Activated T-helper 2 cell treated with anti-CD3 and anti-CD28 coated beads, Interferon-gamma antibody, Interleukin-2, Interleukin-4, amounts not matched to agents 10 μg/mL and 5 μg/mL and 100 μg/mL, durations not matched to agents 14 hours and 24 hours and 36 hours (primary cell): ENCODE data around the gene OFD1. TPM values are rescaled to one million over a fixed set of nuclear protein-coding genes. Genes with fewer than 3 reads are reported as not detected.

Source experiments
- DNase-seq: peaks from one replicate; pipeline ENCODE4 v3.0.0; 2021; ENCODE audit warnings: low spot score
- H3K27ac Mint-ChIP-seq: one replicate; pipeline ENCODE4 v1.8.0; 2021; ENCODE audit warnings: mixed read lengths
- H3K27me3 Mint-ChIP-seq: one replicate; pipeline ENCODE4 v1.8.0; 2021; ENCODE audit warnings: low read depth, mixed read lengths
- H3K36me3 Mint-ChIP-seq: one replicate; pipeline ENCODE4 v1.8.0; 2021; ENCODE audit warnings: low read depth, mixed read lengths
- H3K4me1 Mint-ChIP-seq: one replicate; pipeline ENCODE4 v1.8.0; 2021; ENCODE audit warnings: low read depth, mixed read lengths
- H3K4me3 Mint-ChIP-seq: one replicate; pipeline ENCODE4 v1.8.0; 2021; ENCODE audit warnings: low read depth, mild to moderate bottlenecking, moderate library complexity, mixed read lengths
- H3K9me3 Mint-ChIP-seq: one replicate; pipeline ENCODE4 v1.8.0; 2021; ENCODE audit warnings: mixed read lengths
- intact Hi-C: fragments of 100-400 bp; cut with micrococcal nuclease; formaldehyde crosslinking; loops from one replicate; pipeline ENCODE4 v1.15.1; 2023
- total RNA-seq: library from RNA; stranded (reverse); gene quantifications from 2 replicates; pipeline ENCODE4 v1.2.3, GENCODE V29; 2022

Gene OFD1
- total RNA-seq, 1 donor from 2014 or later = 21.0 TPM

GRCh38 chrX:13694359-13694758 is 40.2 kb upstream of the OFD1 start:
- Mint-ChIP-seq H3K9me3 (no peaks in the 10 kb centered on the region), H3K36me3 (peaks cover 18% of the 10 kb centered on the region), H3K4me1 (peaks cover 49% of the 10 kb centered on the region), H3K27ac (no peak overlapping the region), H3K4me3 (no peak overlapping the region), H3K27me3 (no peaks in the 10 kb centered on the region)
- intact Hi-C loops = no loop called here
- no peak for DNase-seq

GRCh38 chrX:13694983-13695382 is 39.6 kb upstream of the OFD1 start:
- no peak overlapping the region for H3K4me3 Mint-ChIP-seq
- H3K27ac Mint-ChIP-seq = no peak overlapping the region
- intact Hi-C loops = no loop called here
- H3K9me3 Mint-ChIP-seq = no peaks in the 10 kb centered on the region
- DNase-seq = no peak
- H3K4me1 Mint-ChIP-seq = peaks cover 49% of the 10 kb centered on the region
- H3K36me3 Mint-ChIP-seq = peaks cover 20% of the 10 kb centered on the region
- no peaks in the 10 kb centered on the region for H3K27me3 Mint-ChIP-seq

- no peak for DNase-seq
- Mint-ChIP-seq H3K9me3 (no peaks in the 10 kb centered on the region), H3K27ac (no peak overlapping the region), H3K4me3 (no peak overlapping the region), H3K36me3 (peaks cover 20% of the 10 kb centered on the region), H3K27me3 (no peaks in the 10 kb centered on the region), H3K4me1 (peaks cover 42% of the 10 kb centered on the region)
- intact Hi-C loops = no loop called here
Measured at GRCh38 chrX:13695601-13696115, 38.9 kb upstream of the OFD1 start.

GRCh38 chrX:13697455-13697854 is 37.1 kb upstream of the OFD1 start:
- Mint-ChIP-seq H3K27me3 (no peaks in the 10 kb centered on the region), H3K4me3 (no peak overlapping the region), H3K9me3 (no peaks in the 10 kb centered on the region), H3K27ac (no peak overlapping the region), H3K36me3 (peaks cover 19% of the 10 kb centered on the region), H3K4me1 (peaks cover 44% of the 10 kb centered on the region)
- no peak for DNase-seq
- intact Hi-C loops = no loop called here

GRCh38 chrX:13697976-13698375 is 36.6 kb upstream of the OFD1 start:
- Mint-ChIP-seq H3K9me3 (no peaks in the 10 kb centered on the region), H3K4me3 (no peak overlapping the region)

GRCh38 chrX:13698432-13698831 is 36.1 kb upstream of the OFD1 start:
- H3K36me3 Mint-ChIP-seq = peaks cover 11% of the 10 kb centered on the region
- H3K4me1 Mint-ChIP-seq = peaks cover 37% of the 10 kb centered on the region
- H3K4me3 Mint-ChIP-seq = no peak overlapping the region
- H3K27ac Mint-ChIP-seq = no peak overlapping the region
- H3K9me3 Mint-ChIP-seq = no peaks in the 10 kb centered on the region
- no peaks in the 10 kb centered on the region for H3K27me3 Mint-ChIP-seq
- intact Hi-C loops = no loop called here
- no peak for DNase-seq

More at GRCh38 chrX:13697976-13698375, 36.6 kb upstream of the OFD1 start:
- intact Hi-C loops = no loop called here
- no peaks in the 10 kb centered on the region for H3K27me3 Mint-ChIP-seq
- H3K27ac Mint-ChIP-seq = no peak overlapping the region
- H3K36me3 Mint-ChIP-seq = peaks cover 14% of the 10 kb centered on the region
- DNase-seq = no peak
- peaks cover 39% of the 10 kb centered on the region for H3K4me1 Mint-ChIP-seq

GRCh38 chrX:13699183-13699826 is 35.2 kb upstream of the OFD1 start:
- intact Hi-C loops = no loop called here
- Mint-ChIP-seq H3K9me3 (no peaks in the 10 kb centered on the region), H3K4me3 (no peak overlapping the region), H3K4me1 (peaks cover 40% of the 10 kb centered on the region), H3K36me3 (peaks cover 11% of the 10 kb centered on the region), H3K27ac (no peak overlapping the region), H3K27me3 (no peaks in the 10 kb centered on the region)
- DNase-seq = no peak

GRCh38 chrX:13700380-13700779 is 34.2 kb upstream of the OFD1 start:
- intact Hi-C loops = no loop called here
- no peak for DNase-seq
- no peak overlapping the region for H3K4me3 Mint-ChIP-seq
- H3K36me3 Mint-ChIP-seq = peaks cover 12% of the 10 kb centered on the region
- peaks cover 37% of the 10 kb centered on the region for H3K4me1 Mint-ChIP-seq
- no peaks in the 10 kb centered on the region for H3K9me3 Mint-ChIP-seq
- H3K27me3 Mint-ChIP-seq = no peaks in the 10 kb centered on the region
- no peak overlapping the region for H3K27ac Mint-ChIP-seq

- intact Hi-C loops = no loop called here
- no peak for DNase-seq
- Mint-ChIP-seq H3K36me3 (peaks cover 15% of the 10 kb centered on the region), H3K4me1 (peaks cover 28% of the 10 kb centered on the region), H3K4me3 (no peak overlapping the region), H3K9me3 (no peaks in the 10 kb centered on the region), H3K27me3 (no peaks in the 10 kb centered on the region), H3K27ac (no peak overlapping the region)
Measured at GRCh38 chrX:13702111-13702789, 32.3 kb upstream of the OFD1 start.

- intact Hi-C loops = no loop called here
- Mint-ChIP-seq H3K27me3 (no peaks in the 10 kb centered on the region), H3K36me3 (peaks cover 16% of the 10 kb centered on the region), H3K27ac (no peak overlapping the region), H3K4me1 (peaks cover 26% of the 10 kb centered on the region), H3K9me3 (no peaks in the 10 kb centered on the region), H3K4me3 (no peak overlapping the region)
- no peak for DNase-seq
Measured at GRCh38 chrX:13703135-13703534, 31.4 kb upstream of the OFD1 start.

- H3K27me3 Mint-ChIP-seq = no peaks in the 10 kb centered on the region
- peaks cover 26% of the 10 kb centered on the region for H3K4me1 Mint-ChIP-seq
- H3K27ac Mint-ChIP-seq = no peak overlapping the region
- intact Hi-C loops = no loop called here
- no peaks in the 10 kb centered on the region for H3K9me3 Mint-ChIP-seq
- no peak for DNase-seq
- H3K36me3 Mint-ChIP-seq = peaks cover 19% of the 10 kb centered on the region
- no peak overlapping the region for H3K4me3 Mint-ChIP-seq
Measured at GRCh38 chrX:13703589-13703988, 31.0 kb upstream of the OFD1 start.

- intact Hi-C loops = no loop called here
- no peaks in the 10 kb centered on the region for H3K27me3 Mint-ChIP-seq
- no peak overlapping the region for H3K27ac Mint-ChIP-seq
- peaks cover 2% of the 10 kb centered on the region for H3K4me1 Mint-ChIP-seq
- no peaks in the 10 kb centered on the region for H3K9me3 Mint-ChIP-seq
- peaks cover 43% of the 10 kb centered on the region for H3K36me3 Mint-ChIP-seq
- no peak for DNase-seq
- H3K4me3 Mint-ChIP-seq = no peak overlapping the region
Measured at GRCh38 chrX:13711141-13711540, 23.4 kb upstream of the OFD1 start.

- Mint-ChIP-seq H3K27ac (no peak overlapping the region), H3K36me3 (peaks cover 61% of the 10 kb centered on the region), H3K9me3 (no peaks in the 10 kb centered on the region), H3K27me3 (no peaks in the 10 kb centered on the region), H3K4me1 (peaks cover 7% of the 10 kb centered on the region), H3K4me3 (no peak overlapping the region)
- DNase-seq = no peak
- intact Hi-C loops = no loop called here
Measured at GRCh38 chrX:13716455-13716854, 18.1 kb upstream of the OFD1 start.
